GOT3 (cell line): ENCODE measurements around the gene NHP2.

Experiments used
- DNase-seq: peaks from one replicate; lab custom pipeline; 2025; ENCODE audit warnings: mixed read lengths; lab: John Stamatoyannopoulos, UW

NHP2 gene

DNA sequence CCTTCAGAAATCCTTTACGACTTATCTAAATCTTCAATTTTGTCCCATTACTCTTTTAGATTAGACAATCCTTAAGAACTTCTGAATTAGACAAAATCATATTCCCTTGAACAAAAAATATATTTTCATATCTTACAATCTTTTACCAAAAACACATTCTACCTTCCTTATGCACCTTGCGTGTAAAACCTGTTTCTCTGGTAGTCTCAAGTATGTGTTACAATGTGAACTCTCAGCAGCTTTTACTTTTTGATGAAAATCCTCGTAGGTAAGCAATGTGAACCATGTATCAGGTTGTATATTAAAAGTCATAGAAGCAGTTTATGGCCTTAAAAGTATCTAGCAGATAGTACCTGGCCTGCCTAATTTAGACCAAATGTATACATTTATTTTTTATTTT is 20.8 kb upstream of the NHP2 start:
- DNase-seq = no peak

DNA sequence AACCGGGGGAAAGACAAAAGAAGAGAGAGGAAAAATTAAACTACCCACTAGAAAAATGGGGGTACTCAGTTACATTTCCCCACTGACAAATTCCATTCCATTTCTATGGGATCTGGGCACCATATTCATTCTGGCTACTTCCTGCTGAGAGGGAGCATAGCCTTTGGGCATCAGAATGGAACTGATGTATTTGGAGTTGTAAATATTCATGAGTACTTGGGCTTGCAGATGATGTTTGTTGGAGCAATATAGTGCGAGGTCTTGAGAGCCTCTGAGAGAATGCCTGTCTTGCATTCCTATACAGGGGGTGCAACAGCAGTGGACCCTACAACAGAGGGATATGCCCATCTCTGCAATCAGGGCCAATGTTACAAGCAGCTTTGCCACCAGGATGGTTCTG is 16.8 kb upstream of the NHP2 start:
- DNase-seq = no peak

DNA sequence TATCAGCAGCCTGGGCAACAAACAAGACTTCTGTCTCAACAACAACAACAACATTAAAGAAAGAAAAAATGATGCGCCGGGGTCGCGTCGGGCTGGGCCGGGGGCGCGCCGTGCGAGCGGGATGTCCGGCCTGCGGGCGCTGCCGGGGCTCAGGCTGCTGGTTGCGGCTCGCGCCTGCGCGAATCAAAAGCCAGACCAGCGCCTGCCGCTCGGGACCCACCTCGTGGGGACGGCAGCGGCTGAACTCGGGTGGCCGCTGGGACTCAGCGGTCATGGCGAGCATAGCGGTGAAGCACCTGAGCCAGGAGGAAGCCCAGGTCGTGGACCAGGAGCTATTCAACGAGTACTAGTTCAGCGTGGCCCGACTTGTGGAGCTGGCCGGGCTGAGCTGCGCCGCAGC is 11.9 kb upstream of the NHP2 start:
- DNase-seq = no peak

DNA sequence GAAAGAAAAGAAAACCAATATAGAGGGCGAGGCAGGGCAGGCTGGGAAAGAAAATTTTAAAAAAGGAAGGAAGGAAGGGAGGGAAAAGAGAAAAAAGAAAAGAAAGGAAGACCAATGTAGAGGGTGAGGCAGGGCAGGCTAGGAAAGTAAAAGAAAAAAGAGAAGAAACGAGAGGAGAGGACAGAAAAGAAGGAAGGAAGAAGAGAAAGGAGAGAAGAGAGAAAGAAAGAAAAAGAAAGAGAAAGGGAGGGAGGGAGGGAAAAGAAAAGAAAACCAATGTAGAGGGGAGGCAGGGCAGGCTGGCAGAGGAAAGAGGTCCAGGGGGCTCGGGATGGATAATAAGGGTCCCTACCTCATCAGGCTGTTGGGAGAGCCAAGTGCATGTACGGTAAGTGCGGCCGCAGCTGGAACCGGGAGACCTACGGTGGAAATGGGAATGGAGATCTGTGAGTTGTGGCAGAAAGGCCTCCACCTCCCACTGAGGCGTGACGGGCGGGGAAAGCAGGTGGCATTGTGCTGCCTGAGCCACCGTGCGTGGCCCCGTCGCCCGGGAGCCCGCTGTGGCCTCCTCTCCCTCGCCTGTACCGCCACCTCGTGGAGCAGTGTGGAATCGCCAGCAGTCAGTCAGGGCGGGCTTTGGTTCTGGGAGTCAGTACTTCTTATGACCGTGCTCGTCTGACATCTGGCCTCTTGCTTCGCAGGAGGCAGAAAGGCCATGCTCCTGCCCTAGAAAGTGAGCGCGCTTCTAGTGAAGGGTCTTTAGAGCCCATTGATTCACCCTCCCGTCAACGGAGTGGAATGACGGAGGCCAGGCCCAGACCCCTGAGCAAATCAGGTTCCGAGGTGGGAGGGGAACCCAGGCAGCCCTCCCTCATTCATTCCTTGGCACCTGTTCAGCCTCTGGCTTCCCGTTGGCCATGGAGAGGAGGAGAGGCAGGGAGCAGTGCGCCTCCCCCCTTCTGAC is 10.4 kb upstream of the NHP2 start:
- peak; percentile 59 for DNase-seq

DNA sequence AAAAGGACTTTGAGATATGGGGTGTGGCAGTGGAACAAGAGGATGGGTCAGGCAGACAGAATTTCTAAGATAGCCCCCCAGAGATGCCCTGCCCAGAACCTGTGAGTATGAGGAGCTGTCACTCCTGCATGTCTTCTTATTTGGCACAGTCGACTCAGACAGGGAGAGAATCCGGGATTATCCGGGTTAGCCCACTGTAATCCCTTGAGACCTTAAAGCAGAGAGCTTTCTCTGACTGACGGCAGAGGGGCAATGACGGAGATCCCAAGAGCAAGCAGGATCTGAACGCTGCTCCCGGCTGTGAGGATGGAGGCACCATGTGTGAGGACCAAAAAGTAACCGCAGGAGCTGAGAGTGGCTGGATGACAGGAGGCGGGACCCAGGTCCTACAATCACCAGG is 8.8 kb upstream of the NHP2 start:
- DNase-seq = no peak

DNA sequence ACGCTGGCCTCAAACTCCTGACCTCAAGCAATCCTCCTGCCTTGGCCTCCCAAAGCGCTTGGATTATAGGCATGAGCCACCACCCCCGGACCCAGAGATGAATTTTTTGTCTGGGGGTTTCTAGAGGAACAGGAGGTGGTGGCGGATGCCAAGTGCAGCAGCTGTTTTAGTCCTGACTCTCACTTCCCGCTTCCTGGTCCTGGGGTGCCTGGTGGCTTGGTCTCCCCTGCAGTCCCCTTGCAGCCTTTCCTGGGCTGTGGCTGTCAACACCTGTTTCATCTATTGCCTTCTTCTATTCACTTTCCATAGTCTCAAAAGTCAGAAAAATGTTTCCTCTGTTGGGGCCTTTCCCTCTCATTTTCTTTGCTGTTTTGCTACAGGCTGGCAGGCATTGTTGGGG is 6.5 kb upstream of the NHP2 start:
- no peak for DNase-seq

DNA sequence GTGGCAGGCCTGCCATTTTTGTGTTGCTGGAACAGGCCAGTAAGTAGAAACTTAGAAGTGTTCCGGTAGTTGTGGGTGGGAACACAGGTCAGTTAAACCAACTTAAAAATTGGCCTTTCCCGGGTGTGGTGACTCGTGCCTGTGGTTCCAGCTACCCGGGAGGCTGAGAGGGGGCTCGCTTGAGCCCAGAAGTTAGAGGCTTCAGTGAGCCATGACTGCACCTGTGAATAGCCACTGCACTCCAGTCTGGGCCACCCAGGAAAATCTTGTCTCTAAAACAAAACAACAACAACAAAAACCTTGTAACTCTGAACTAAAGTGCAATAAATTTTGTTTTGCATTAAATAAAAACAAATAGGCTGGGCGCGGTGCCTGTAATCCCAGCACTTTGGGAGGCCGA is 1.4 kb upstream of the NHP2 start:
- no peak for DNase-seq

DNA sequence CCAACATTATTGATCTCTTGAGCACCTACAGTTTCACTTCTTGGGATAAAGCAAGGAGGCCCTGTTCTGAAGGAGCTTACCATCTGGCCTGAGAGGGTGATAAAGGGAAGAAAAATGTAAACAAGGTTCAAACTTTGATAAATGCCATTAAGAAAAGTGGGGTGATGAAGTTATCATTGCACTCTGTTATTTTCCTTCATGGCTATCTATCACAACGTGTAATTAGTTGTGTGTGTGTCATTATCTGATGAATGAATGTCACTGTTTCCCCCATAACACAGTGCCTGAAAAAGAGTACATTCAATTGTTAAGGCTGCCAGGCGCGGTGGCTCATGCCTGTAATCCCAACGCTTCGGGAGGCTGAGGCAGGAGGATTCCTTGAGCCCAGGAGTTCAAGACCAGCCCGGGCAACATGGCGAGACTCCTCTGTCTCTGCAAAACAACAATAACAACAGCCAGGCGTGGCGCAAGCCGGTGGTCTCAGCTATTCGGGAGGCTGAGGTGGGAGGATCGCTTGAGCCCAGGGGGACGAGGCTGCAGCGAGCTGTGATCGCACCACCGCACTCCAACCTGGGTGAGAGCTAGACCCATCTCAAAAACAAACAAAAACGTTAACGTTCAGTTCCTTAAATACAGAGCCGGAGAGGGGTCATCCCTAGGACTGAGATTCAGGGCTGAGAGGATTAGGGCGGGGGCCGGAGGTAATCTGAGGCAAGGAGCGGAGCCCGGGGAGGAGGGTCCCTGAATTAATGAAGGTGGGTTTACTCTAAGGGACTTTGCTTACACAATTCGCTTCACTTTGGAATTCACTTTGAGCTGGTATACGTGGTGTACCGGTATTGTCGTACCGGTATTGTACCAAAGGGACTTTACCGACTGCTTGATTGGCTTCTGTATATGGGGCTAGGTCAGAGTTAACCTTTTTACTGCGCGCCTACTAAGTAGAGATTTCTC is 917 bp downstream of the NHP2 start:
- DNase-seq = no peak

DNA sequence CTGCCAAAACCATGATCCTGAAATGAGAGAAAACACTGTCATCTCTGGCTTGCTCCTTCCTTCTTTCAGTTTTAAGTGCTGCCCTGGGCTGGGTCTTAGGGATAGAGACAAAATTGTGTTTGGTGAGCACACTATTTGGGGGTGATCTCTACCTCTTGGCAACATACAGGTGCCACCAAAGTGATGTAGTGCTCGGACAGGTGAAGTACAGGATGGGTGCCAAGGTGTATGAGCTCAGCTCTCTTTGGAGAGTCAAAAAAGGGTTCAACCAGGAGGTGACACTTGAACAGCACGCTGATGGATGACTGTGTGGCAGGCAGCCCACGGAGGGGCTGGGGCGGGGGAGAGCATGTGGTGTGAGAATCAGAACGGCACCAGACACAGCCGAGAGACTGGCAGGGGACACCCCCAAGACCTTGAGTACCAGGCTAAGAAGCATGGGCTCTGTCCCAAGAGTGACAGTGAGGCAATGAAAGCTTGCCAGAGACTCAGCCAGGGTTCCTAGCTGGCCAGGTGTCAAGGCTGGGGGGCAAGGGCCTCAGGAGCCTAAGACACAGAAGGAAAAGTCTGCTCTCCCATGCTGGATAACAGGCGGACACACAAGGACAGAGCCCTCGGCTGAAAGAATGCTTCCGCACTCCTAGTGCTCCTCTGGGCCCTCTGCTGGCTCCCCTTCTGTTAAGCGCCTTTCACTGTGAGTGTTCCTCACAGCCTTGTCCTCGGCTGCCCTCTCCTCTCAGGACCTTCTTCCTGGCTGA is 2.5 kb downstream of the NHP2 start:
- no peak for DNase-seq

DNA sequence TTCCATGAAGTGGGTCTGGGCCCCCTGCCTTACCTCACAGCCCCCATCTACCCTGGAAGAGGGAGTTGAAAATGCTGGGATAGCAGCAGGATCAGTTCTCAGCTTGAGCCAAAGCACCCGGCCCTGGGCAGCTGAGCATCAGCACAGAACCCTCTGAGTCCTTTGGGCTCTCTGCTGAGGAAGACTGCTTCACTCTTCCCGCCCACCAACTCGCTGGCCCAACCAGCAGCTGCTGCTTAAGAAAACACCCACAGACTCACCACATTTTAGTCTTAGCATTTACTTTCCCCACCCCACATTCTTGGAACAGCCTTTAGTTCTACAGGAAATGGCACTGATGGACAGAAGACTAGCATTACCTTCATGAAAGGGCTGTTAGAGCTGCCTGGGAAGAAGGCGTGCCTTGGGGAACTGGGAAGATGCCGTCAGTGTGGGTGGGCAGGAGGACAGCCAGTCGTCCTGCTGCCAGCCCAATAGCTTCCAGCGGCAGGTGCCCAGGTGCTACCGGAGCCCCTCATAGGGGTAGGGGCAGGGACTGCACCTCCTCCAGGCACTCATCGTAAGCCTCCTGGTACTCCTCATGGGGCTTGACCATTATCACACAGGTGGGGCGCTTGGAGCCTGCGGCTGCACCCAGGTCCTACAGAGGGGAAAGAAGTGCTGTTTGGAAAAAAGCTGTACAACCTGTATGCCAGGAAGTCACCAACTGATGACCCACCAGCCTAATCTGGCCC is 4.3 kb downstream of the NHP2 start:
- no peak for DNase-seq

DNA sequence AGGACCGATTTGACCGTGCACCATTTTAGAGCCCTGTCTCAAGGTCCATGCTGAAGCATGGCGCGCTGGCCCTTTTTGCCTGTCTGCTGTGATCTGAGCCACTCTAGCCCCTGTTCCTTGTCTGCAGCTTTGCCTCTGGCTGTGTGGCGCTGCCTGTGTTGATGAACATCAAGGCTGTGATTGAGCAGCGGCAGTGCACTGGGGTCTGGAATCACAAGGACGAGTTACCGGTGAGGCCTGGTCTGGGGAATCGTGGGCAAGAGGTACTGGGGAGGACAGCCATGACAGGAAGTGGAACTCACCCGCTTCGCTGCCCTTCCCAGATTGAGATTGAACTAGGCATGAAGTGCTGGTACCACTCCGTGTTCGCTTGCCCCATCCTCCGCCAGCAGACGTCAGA is 6.3 kb downstream of the NHP2 start:
- no peak for DNase-seq

DNA sequence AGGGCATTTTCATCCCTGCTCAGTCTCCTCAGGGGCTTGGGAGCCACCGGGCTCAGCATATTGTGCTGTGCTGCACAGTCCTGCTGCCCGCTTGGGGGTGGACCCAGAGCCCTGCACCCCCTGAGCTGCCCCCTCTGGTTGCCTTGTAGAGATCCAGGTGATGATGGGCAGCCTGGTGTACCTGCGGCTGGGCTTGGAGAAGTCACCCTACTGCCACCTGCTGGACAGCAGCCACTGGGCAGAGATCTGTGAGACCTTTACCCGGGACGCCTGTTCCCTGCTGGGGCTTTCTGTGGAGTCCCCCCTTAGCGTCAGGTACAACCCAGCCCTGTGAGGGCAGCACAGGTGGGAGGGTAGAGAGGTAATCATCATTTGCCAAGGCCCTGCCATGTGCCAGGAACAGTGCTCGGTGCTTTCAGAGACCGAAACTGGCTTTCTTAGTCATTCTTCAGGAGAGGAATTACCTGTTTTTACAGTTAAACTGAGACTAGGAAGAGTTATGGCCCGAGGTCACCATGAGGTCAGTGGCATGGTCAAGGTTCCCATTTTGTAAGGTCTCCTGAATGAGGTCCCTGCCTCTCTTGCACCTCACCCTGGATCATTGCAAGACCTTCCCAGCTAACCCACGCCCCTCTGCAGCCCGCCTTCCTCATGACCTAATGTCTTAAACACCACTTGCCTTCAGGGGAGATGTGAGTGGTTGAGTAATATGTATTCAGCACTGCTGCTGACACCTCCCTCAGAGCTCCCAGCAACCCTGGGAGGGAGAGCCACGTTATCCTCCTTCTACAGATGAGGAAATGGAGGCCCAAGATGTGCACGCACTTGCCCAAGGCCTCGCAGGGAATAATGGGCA is 7.5 kb downstream of the NHP2 start:
- DNase-seq = no peak

DNA sequence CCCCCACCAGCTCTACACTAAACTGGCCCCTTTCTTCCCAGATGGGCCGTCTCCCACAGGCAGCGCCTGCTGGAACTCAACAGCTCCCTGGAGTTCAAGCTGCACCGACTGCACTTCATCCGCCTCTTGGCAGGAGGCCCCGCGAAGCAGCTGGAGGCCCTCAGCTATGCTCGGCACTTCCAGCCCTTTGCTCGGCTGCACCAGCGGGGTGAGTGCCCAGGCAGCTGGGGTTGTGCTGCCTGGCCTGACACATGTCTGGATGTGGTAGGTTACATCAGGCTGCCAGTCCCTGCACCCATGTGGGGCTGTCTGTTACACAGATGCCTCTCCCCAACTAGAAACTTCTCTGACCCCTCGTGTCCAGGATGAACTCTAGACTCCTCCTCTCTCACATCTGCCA is 9.8 kb downstream of the NHP2 start:
- DNase-seq = no peak

DNA sequence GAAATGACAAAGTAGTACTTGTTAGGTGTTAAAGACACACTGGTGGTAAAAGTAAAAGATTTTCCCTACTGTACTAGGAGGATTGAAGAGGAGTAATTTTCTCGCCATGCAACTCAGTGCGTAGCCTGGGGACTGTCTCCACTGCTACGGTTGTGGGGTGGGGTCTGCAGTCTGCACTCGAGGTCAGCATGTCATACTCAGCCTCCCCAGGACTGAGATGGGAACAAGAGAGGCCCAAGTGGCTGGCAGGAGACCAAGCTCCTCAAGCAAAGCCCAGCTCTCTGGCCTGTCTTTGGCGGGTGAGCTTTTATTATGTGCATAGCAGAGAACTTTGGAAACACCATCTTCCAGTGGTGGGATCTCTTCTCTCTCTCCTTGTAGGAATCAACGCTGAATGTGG is 10.4 kb downstream of the NHP2 start:
- DNase-seq = no peak

DNA sequence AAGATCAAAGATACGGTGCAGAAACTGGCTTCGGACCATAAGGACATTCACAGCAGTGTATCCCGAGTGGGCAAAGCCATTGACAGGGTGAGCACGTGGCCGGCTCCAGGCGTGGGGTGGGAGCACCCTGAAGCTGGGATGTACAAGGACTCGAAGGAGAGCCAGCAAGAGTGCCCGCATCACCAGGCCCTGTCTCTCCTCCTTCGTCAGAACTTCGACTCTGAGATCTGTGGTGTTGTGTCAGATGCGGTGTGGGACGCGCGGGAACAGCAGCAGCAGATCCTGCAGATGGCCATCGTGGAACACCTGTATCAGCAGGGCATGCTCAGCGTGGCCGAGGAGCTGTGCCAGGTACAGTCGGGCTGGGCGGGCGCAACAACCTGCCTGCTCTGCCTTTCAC is 11.0 kb downstream of the NHP2 start:
- DNase-seq = no peak

DNA sequence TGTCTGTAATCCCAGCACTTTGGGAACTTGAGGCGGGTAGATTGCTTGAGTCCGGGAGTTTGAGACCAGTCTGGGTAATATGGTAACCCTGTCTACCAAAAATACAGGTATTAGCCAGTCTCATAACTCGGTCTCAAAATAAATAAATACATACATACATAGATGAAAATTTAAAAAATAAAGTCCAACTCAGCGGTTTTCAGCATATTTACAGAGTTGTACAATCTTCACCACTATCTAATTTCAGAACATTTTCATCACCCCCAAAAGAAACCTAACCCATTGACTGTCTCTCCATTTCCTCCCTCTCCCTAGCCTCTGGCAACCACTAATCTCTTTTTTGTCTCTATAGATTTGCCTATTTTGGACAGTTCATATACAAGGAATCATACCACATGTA is 12.1 kb downstream of the NHP2 start:
- DNase-seq = no peak

DNA sequence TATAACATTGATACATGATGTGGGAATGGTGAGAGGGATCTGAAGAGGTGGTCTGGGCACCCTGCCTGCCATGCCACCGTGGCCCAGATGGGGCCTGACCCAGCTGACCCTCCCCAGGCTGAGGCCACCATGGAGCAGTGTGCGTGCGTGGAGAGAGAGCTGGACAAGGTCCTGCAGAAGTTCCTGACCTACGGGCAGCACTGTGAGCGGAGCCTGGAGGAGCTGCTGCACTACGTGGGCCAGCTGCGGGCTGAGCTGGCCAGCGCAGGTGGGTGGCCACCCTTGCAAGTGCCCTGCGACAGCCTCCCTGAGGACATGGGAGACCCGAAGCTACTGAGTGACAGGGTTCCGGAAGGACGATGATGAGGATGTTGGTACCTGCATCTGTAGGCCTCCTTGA is 15.7 kb downstream of the NHP2 start:
- DNase-seq = no peak

DNA sequence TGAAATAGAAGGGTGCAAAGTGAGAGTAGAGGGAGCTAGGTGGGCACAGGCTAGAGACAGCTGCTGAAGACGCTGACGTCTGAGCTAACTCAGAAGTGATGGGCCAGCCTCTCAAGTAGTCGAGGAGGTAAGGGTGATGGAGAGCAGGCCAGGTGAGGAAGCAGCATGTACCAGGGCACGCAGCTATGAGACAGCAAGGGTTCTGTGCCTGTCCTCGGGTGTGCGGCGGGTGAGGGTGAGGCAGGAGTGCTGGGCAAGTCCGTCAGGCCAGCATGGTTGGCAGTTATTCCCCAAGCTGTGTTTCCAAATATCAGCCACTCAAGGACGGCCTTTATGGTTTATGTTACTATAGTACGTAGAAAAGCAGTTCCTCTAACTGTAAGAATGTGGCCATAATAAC is 16.7 kb downstream of the NHP2 start:
- no peak for DNase-seq

DNA sequence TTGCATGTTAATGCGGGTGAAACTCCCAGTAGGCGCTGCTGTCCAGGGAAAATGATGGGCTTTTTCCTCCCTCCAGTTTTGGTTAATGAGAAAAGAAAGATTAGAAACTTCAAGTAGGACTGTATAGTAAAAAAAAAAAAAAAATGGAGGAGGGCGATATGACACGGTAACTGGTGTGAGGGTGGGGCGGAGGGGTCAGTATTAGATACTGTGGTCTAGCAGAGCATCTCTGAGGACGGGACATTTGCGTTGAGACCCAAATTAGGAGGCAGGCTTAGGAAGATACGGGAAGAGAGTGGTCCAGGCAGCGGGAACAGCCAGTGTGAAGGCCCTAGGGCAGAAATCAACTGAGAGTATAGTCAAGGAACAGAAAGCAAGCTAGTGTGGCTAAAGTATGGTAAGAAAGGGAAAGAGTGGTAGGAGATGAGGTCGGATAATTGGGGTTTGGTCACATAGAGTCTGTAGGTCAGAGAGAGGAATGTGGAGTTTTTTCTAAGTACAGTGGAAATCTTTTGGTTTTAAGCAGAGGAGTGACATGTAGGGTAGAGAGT is 22.2 kb downstream of the NHP2 start:
- DNase-seq = no peak
